Measurements from ENCODE around the gene POFUT2.

POFUT2 gene

GRCh38 chr21:45250914-45251634 is 36.6 kb downstream of the POFUT2 start:
- TF ChIP-seq SIN3A (IDR thresholded peaks at IDR 0.05; ENCODE audit: borderline replicate concordance, insufficient read depth, low read length) (no peak), FOXP2 (optimal IDR thresholded peaks at IDR 0.05; ENCODE audit: borderline replicate concordance, extremely low read depth, extremely low read length, insufficient read depth) (no peak), POLR2AphosphoS5 (IDR thresholded peaks at IDR 0.05; ENCODE audit: low read depth, low read length) (no peak), TAF1 (IDR thresholded peaks at IDR 0.05; ENCODE audit: borderline replicate concordance, insufficient read depth, low read length) (no peak), REST (IDR thresholded peaks at IDR 0.05; ENCODE audit: insufficient read depth in 1 of 2, low read depth in 2 of 2, low read length in 2 of 2) (no peak)

GRCh38 chr21:45250272-45250671 is 37.4 kb downstream of the POFUT2 start:
- TF ChIP-seq POLR2AphosphoS5 (IDR thresholded peaks at IDR 0.05; ENCODE audit: low read depth, low read length) = no peak

- TF ChIP-seq REST (IDR thresholded peaks at IDR 0.05; ENCODE audit: insufficient read depth in 1 of 2, low read depth in 2 of 2, low read length in 2 of 2) (no peak), FOXP2 (optimal IDR thresholded peaks at IDR 0.05; ENCODE audit: borderline replicate concordance, extremely low read depth, extremely low read length, insufficient read depth) (no peak), SIN3A (IDR thresholded peaks at IDR 0.05; ENCODE audit: borderline replicate concordance, insufficient read depth, low read length) (no peak), POLR2AphosphoS5 (IDR thresholded peaks at IDR 0.05; ENCODE audit: low read depth, low read length) (no peak), TAF1 (IDR thresholded peaks at IDR 0.05; ENCODE audit: borderline replicate concordance, insufficient read depth, low read length) (no peak)
These were observed 38.1 kb downstream of the POFUT2 start for GRCh38 chr21:45249626-45250025.

DNA sequence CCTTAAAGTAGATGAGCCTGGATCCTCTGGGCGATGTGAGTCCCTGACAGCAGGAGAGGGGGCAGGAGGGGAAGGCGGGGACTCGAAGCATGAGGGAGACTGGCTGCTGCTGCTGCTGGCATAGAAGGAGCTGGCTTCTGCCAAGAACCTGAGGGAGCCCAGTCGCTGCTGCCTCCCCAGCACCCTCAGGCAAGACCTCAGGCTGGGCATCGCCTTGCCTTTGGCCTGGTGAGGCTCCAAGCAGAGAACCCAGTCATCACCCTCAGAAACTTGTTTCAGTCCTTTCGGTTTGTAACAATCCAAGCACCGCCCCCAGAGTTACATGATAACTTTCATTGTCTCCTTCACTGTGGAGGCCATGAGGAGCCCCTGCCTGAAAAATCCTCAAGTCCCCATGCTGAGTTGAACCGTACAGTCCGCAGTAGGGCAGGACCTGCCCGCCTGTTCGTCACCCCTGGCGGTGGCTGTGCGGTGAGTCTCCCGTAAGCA is 38.8 kb downstream of the POFUT2 start:
- TF ChIP-seq SIN3A (IDR thresholded peaks at IDR 0.05; ENCODE audit: borderline replicate concordance, insufficient read depth, low read length) (no peak), FOXP2 (optimal IDR thresholded peaks at IDR 0.05; ENCODE audit: borderline replicate concordance, extremely low read depth, extremely low read length, insufficient read depth) (no peak), TAF1 (IDR thresholded peaks at IDR 0.05; ENCODE audit: borderline replicate concordance, insufficient read depth, low read length) (no peak), POLR2AphosphoS5 (IDR thresholded peaks at IDR 0.05; ENCODE audit: low read depth, low read length) (no peak), REST (IDR thresholded peaks at IDR 0.05; ENCODE audit: insufficient read depth in 1 of 2, low read depth in 2 of 2, low read length in 2 of 2) (no peak)

GRCh38 chr21:45248301-45248892 is 39.3 kb downstream of the POFUT2 start:
- TF ChIP-seq REST (IDR thresholded peaks at IDR 0.05; ENCODE audit: insufficient read depth in 1 of 2, low read depth in 2 of 2, low read length in 2 of 2) = no peak
- no peak for TF ChIP-seq POLR2AphosphoS5 (IDR thresholded peaks at IDR 0.05; ENCODE audit: low read depth, low read length)
- TF ChIP-seq FOXP2 (optimal IDR thresholded peaks at IDR 0.05; ENCODE audit: borderline replicate concordance, extremely low read depth, extremely low read length, insufficient read depth) = no peak
- TF ChIP-seq TAF1 (IDR thresholded peaks at IDR 0.05; ENCODE audit: borderline replicate concordance, insufficient read depth, low read length) = no peak
- TF ChIP-seq SIN3A (IDR thresholded peaks at IDR 0.05; ENCODE audit: borderline replicate concordance, insufficient read depth, low read length) = no peak

All from PFSK-1 (cell line).